GM12872 (cell line): ENCODE measurements around the gene TRAPPC1.

Experiments used
- CTCF ChIP-seq: IDR thresholded peaks from 3 replicates; pipeline ENCODE4 v1.5.1; 2011; ENCODE audit warnings: low read depth, mild to moderate bottlenecking, low read length, moderate library complexity; ENCODE audit not compliant: insufficient read depth

The TRAPPC1 gene, protein sequence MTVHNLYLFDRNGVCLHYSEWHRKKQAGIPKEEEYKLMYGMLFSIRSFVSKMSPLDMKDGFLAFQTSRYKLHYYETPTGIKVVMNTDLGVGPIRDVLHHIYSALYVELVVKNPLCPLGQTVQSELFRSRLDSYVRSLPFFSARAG

GRCh38 chr17:7931709-7932482 lies at the start of gene TRAPPC1, which contains the start of gene CNTROB:
TRAPPC1 (minus strand) TSS chr17:7931946; CDS start chr17:7931829, 117 bp downstream.
CNTROB (plus strand) TSS chr17:7932206; CDS start chr17:7933080, 874 bp downstream.
- TF ChIP-seq CTCF: no peak

DNA sequence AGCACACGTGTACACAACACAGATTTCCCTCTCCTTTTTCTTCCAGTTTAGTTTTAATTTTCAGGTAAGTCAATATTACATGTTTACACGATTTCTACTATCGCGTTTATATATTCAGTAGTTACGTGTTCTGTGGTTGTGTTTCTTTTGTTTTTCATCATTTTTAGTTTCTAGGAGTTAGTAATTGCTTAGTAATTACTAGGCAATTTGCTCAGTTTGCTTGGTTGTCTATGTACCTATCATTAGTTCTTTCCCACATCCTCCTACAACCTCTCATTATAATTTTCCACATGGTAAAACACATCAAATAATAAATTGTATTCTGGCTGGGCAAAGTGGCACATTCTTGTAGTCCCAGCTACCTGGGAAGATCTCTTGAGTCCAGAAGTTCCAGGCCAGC lies 46.1 kb upstream of the TRAPPC1 start:
- no peak for TF ChIP-seq CTCF

DNA sequence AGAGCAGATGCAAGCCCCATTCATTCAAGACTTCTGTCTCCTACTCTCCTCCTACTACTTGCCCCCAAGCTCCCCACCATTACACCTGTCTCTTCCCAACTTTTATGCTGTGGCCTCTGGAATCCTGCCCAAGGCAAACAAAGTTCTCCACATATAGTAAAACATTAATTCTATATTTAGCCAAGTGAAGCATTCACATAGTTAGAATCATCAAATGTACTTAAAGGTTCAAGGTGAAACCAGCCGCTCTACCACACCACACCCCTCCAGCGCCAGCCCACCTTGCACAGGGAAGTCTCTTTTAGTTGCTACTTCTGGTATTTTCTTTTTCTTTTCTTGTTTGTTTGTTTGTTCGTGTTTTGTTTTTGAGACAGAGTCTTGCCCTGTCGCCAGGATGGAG lies 45.3 kb upstream of the TRAPPC1 start:
- TF ChIP-seq CTCF: no peak

- no peak for TF ChIP-seq CTCF
Measured at GRCh38 chr17:7974638-7975131, 42.9 kb upstream of the TRAPPC1 start.

GRCh38 chr17:7972131-7972785 lies 40.5 kb upstream of the TRAPPC1 start:
- TF ChIP-seq CTCF: peak; percentile 7; the same call in 1 of the 3 replicates

- no peak for TF ChIP-seq CTCF
Measured at GRCh38 chr17:7971651-7972050, 39.9 kb upstream of the TRAPPC1 start.

GRCh38 chr17:7969433-7969832 lies 37.7 kb upstream of the TRAPPC1 start:
- TF ChIP-seq CTCF: no peak
